ENCODE data around the gene TTYH3.

- no peak for TF ChIP-seq CTCF (IDR thresholded peaks at IDR 0.05)
- no peak for TF ChIP-seq EMX1 (CRISPR knock-in tag; IDR thresholded peaks at IDR 0.05)
- no peak for TF ChIP-seq HMGXB4 (CRISPR knock-in tag; IDR thresholded peaks at IDR 0.05)
Observed at GRCh38 chr7:2650451-2650850, 18.7 kb downstream of the TTYH3 start.
